ENCODE results near the gene RAET1G.

DNA sequence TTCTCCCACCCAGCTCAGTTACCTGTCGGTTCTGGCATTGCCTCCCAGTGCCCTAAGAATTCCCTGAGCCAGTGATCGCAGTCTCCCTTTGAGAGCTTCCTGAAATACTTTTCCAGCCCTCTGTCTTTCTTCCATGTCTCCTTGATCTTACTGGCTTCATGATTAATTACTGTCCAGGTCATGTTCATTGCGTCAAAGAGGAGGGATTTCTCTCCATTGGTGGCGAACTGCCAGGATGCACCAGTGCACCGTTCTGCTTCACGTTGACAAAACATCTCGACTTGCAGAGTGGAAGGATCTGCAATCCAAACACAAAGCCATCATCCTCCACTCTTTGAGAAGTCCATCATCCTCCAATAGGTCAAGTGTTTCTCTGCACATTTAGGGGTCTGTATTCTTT is 33.6 kb downstream of the RAET1G start:
- TF ChIP-seq, protein P1, sequence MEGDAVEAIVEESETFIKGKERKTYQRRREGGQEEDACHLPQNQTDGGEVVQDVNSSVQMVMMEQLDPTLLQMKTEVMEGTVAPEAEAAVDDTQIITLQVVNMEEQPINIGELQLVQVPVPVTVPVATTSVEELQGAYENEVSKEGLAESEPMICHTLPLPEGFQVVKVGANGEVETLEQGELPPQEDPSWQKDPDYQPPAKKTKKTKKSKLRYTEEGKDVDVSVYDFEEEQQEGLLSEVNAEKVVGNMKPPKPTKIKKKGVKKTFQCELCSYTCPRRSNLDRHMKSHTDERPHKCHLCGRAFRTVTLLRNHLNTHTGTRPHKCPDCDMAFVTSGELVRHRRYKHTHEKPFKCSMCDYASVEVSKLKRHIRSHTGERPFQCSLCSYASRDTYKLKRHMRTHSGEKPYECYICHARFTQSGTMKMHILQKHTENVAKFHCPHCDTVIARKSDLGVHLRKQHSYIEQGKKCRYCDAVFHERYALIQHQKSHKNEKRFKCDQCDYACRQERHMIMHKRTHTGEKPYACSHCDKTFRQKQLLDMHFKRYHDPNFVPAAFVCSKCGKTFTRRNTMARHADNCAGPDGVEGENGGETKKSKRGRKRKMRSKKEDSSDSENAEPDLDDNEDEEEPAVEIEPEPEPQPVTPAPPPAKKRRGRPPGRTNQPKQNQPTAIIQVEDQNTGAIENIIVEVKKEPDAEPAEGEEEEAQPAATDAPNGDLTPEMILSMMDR (IDR thresholded peaks at IDR 0.05) = no peak
- no peak for TF ChIP-seq POLR2A (IDR thresholded peaks at IDR 0.05)
